Glomerular endothelial cell (primary cell): Measurements from ENCODE around the gene GDPGP1. TPM values are rescaled to one million over a fixed set of nuclear protein-coding genes. Genes with fewer than 3 reads are reported as not detected.
A peak's percentile ranks its signal among the peaks of the same experiment; 100 is the strongest.

Source experiments
- DNase-seq: peaks from one replicate; pipeline ENCODE4 v3.0.0-alpha.2; 2011; ENCODE audit warnings: low read depth, low spot score; ENCODE audit errors: extremely low read depth
- total RNA-seq: library from RNA; depleted of rRNA; stranded (reverse); fragments of >200 nt; gene quantifications from 2 replicates; pipeline ENCODE4 v1.2.3, GENCODE V29; 2015

Gene GDPGP1
- total RNA-seq, 1 donor from 2014 or later = 12.4 TPM

- DNase-seq = no peak
Measured at GRCh38 chr15:90203473-90203872, 30.5 kb upstream of the GDPGP1 start.

- DNase-seq = no peak
Measured at GRCh38 chr15:90203922-90204321, 30.1 kb upstream of the GDPGP1 start.

- no peak for DNase-seq
Measured at GRCh38 chr15:90205050-90205848, 28.8 kb upstream of the GDPGP1 start.

GRCh38 chr15:90205886-90206285 is 28.1 kb upstream of the GDPGP1 start:
- no peak for DNase-seq

- DNase-seq = no peak
Measured at GRCh38 chr15:90207252-90207651, 26.8 kb upstream of the GDPGP1 start.

GRCh38 chr15:90208356-90208755 is 25.7 kb upstream of the GDPGP1 start:
- no peak for DNase-seq

- no peak for DNase-seq
Measured at GRCh38 chr15:90209591-90209990, 24.4 kb upstream of the GDPGP1 start.

GRCh38 chr15:90210593-90210992 is 23.4 kb upstream of the GDPGP1 start:
- DNase-seq = no peak

GRCh38 chr15:90211009-90211408 is 23.0 kb upstream of the GDPGP1 start:
- no peak for DNase-seq

- DNase-seq = no peak
Measured at GRCh38 chr15:90211440-90212143, 22.4 kb upstream of the GDPGP1 start.

- no peak for DNase-seq
Measured at GRCh38 chr15:90212221-90213098, 21.5 kb upstream of the GDPGP1 start.

GRCh38 chr15:90213122-90213817 is 20.7 kb upstream of the GDPGP1 start:
- no peak for DNase-seq

- no peak for DNase-seq
Measured at GRCh38 chr15:90213818-90214204, 20.2 kb upstream of the GDPGP1 start.

GRCh38 chr15:90214553-90215196 is 19.3 kb upstream of the GDPGP1 start:
- DNase-seq = no peak

GRCh38 chr15:90217671-90218394 is 16.2 kb upstream of the GDPGP1 start:
- no peak for DNase-seq

GRCh38 chr15:90219421-90220141 is 14.4 kb upstream of the GDPGP1 start:
- no peak for DNase-seq

GRCh38 chr15:90221246-90221900 is 12.6 kb upstream of the GDPGP1 start:
- peak; percentile 33 for DNase-seq

GRCh38 chr15:90222547-90222946 is 11.5 kb upstream of the GDPGP1 start:
- no peak for DNase-seq
